CD8-positive, alpha-beta memory T cell (primary cell): ENCODE data around the gene OR13A1. TPM values are rescaled to one million over a fixed set of nuclear protein-coding genes. Genes with fewer than 3 reads are reported as not detected.
"Not testable (repeated sequence)": the region's sequence is repeated elsewhere in the genome, so short reads cannot be mapped to it uniquely, and the experiment has no call there.

Experiments used
- CTCF ChIA-PET: fragments of 350-600 bp; sonication (Branson Sonifier 250); formaldehyde crosslinking; loops from one replicate; lab custom pipeline; 2021; ENCODE audit warnings: antibody characterized with exemption; lab: Charles Lee
- POLR2A ChIA-PET: fragments of 350-600 bp; sonication (Branson Sonifier 250); formaldehyde crosslinking; loops from one replicate; lab custom pipeline; 2021; ENCODE audit warnings: antibody characterized with exemption; lab: Charles Lee
- DNase-seq, 5 donors: peaks; one replicate each; pipeline versions ENCODE4 v3.0.0 to v3.0.0-alpha.2; 2020 to 2022; ENCODE audit warnings: mixed read lengths in 1 of 5
- H3K27ac ChIP-seq: one replicate; pipeline ENCODE4 v1.7.0; 2013; ENCODE audit warnings: low read depth, mild to moderate bottlenecking, low read length, moderate library complexity
- H3K27me3 ChIP-seq: 2 replicates; pipeline ENCODE4 v1.7.0; 2013; ENCODE audit warnings: low read length, mild to moderate bottlenecking; ENCODE audit not compliant: insufficient read depth, poor library complexity, severe bottlenecking
- H3K36me3 ChIP-seq: 2 replicates; pipeline ENCODE4 v1.7.0; 2013; ENCODE audit warnings: mild to moderate bottlenecking, low read length, moderate library complexity; ENCODE audit not compliant: insufficient read depth
- H3K4me1 ChIP-seq: 2 replicates; pipeline ENCODE4 v1.7.0; 2013; ENCODE audit warnings: mild to moderate bottlenecking, low read length, moderate library complexity; ENCODE audit not compliant: insufficient read depth
- H3K4me3 ChIP-seq: 2 replicates; pipeline ENCODE4 v1.7.0; 2013; ENCODE audit warnings: mild to moderate bottlenecking, low read length
- H3K9me3 ChIP-seq: 2 replicates; pipeline ENCODE4 v1.7.0; 2013; ENCODE audit warnings: mild to moderate bottlenecking, low read length
- H3K27ac Mint-ChIP-seq, 8 donors: one replicate each; pipeline ENCODE4 v1.8.0; 2020 to 2021; ENCODE audit warnings: mixed read lengths in 8 of 8, mild to moderate bottlenecking in 6 of 8, inconsistent platforms in 3 of 8, moderate library complexity in 3 of 8
- H3K27me3 Mint-ChIP-seq, 2 donors: one replicate each; pipeline ENCODE4 v1.8.0; 2020 to 2021; ENCODE audit warnings: mixed read lengths in 2 of 2, mild to moderate bottlenecking in 1 of 2, moderate library complexity in 1 of 2
- H3K36me3 Mint-ChIP-seq, 3 donors: one replicate each; pipeline ENCODE4 v1.8.0; 2020 to 2021; ENCODE audit warnings: mixed read lengths in 3 of 3, inconsistent platforms in 1 of 3, mild to moderate bottlenecking in 1 of 3
- H3K4me1 Mint-ChIP-seq, 3 donors: one replicate each; pipeline ENCODE4 v1.8.0; 2020 to 2021; ENCODE audit warnings: mixed read lengths in 3 of 3, inconsistent platforms in 1 of 3, mild to moderate bottlenecking in 1 of 3
- H3K4me3 Mint-ChIP-seq, 7 donors: one replicate each; pipeline ENCODE4 v1.8.0; 2020 to 2021; ENCODE audit warnings: mixed read lengths in 7 of 7, mild to moderate bottlenecking in 6 of 7, moderate library complexity in 4 of 7, inconsistent platforms in 2 of 7
- H3K9me3 Mint-ChIP-seq, 5 donors: one replicate each; pipeline ENCODE4 v1.8.0; 2020 to 2022; ENCODE audit warnings: mixed read lengths in 5 of 5, mild to moderate bottlenecking in 3 of 5, moderate library complexity in 2 of 5, inconsistent platforms in 1 of 5
- polyA plus RNA-seq: library from polyadenylated mRNA; unstranded; fragments of 300-500 nt; fragmentation: Illumina TruSeq; gene quantifications from one replicate; pipeline ENCODE4 v1.2.3, GENCODE V29; 2021
- total RNA-seq, 2 experiments: library from RNA; stranded (reverse); gene quantifications; one replicate each; pipeline ENCODE4 v1.2.3, GENCODE V29; 2021

The OR13A1 gene
- total and polyA plus RNA-seq, 3 experiments from 2014 or later: 0.29 TPM; not detected in 2

GRCh38 chr10:45278860-45279498 is 36.4 kb downstream of the OR13A1 start:
- no peak overlapping the region for H3K27ac ChIP-seq
- ChIA-PET POLR2A (no interaction called here), CTCF (no interaction called here)
- Mint-ChIP-seq H3K4me3 (no peak overlapping the region), H3K9me3 (no peaks in the 10 kb centered on the region), H3K4me1 (no peaks in the 10 kb centered on the region), H3K27ac (no peak overlapping the region), H3K36me3 (no peaks in the 10 kb centered on the region), H3K27me3 (peaks cover 0 to 16% of the 10 kb centered on the region in 2 donors)
- H3K9me3 ChIP-seq: no peaks in the 10 kb centered on the region
- no peaks in the 10 kb centered on the region for H3K27me3 ChIP-seq
- H3K4me1 ChIP-seq: no peaks in the 10 kb centered on the region
- no peaks in the 10 kb centered on the region for H3K36me3 ChIP-seq
- no peak overlapping the region for H3K4me3 ChIP-seq
- DNase-seq: no peak

DNA sequence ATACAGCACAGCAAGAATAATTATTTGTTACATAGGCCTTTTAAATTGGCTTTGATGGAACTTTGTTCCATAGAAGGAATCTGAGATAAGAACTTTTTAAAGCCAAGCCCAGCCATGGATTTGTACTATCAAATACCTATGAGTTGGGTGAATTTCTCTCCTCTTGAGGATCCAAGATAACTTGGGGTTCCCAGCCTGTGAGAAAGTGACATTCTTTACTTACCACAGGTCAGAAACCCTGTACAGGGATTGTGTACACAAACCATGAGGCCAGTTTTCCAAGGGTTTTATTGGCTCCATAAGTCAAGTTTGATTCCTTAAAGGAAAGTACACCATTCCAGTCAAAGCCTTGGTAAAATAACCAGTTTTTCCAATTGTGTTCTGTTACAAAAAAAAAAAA is 39.3 kb downstream of the OR13A1 start:
- H3K4me3 ChIP-seq, H3K4me3 Mint-ChIP-seq, DNase-seq, H3K36me3 Mint-ChIP-seq, H3K9me3 ChIP-seq, H3K9me3 Mint-ChIP-seq, H3K27me3 Mint-ChIP-seq, H3K27me3 ChIP-seq, H3K27ac ChIP-seq, H3K36me3 ChIP-seq, CTCF ChIA-PET, H3K4me1 ChIP-seq, H3K27ac Mint-ChIP-seq, POLR2A ChIA-PET, H3K4me1 Mint-ChIP-seq: not testable (repeated sequence)

DNA sequence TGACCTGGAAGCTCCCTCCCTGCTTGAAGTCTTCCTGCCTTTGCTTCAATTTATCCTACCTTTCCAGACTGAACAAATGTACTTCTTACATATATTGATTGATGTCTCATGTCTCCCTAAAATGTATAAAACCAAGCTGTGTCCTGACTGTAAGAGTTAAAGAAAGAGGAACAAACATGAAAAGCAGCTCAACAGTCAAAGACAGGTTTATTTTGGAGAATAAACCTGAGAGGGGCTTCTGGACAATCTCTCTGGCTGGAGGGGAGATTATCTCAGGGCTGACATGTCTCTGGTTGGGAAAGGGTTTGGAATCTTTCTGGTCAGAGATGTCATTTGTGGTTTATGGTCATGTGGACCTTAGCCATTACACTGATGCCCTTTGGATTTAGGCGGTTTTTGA is 41.0 kb downstream of the OR13A1 start:
- peaks cover 3 to 5% of the 10 kb centered on the region in 2 donors for H3K27me3 Mint-ChIP-seq
- POLR2A ChIA-PET: no interaction called here
- H3K27ac Mint-ChIP-seq: no peak overlapping the region
- Histone ChIP-seq H3K9me3 (no peaks in the 10 kb centered on the region), H3K4me1 (no peaks in the 10 kb centered on the region), H3K4me3 (no peak overlapping the region), H3K27ac (no peak overlapping the region), H3K27me3 (no peaks in the 10 kb centered on the region), H3K36me3 (no peaks in the 10 kb centered on the region)
- CTCF ChIA-PET: no interaction called here
- H3K4me3 Mint-ChIP-seq: no peak overlapping the region
- no peaks in the 10 kb centered on the region for H3K4me1 Mint-ChIP-seq
- DNase-seq: no peak
- peaks cover 0 to 5% (median 0%) of the 10 kb centered on the region in 5 donors for H3K9me3 Mint-ChIP-seq
- H3K36me3 Mint-ChIP-seq: no peaks in the 10 kb centered on the region

DNA sequence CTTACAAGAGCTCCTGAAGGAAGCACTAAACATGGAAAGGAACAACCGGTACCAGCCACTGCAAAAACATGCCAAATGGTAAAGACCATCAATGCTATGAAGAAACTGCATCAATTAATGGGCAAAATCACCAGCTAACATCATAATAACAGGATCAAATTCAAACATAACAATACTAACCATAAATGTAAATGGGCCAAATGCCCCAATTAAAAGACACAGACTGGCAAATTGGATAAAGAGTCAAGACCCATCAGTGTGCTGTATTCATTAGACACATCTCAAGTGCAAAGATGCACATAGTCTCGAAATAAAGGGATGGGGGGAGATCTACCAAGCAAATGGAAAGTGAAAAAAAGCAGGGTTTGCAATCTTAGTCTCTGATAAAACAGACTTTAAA is 47.6 kb downstream of the OR13A1 start:
- H3K4me3 Mint-ChIP-seq, H3K9me3 ChIP-seq, H3K27me3 ChIP-seq, H3K4me1 Mint-ChIP-seq, H3K4me3 ChIP-seq, H3K27ac Mint-ChIP-seq, H3K4me1 ChIP-seq, POLR2A ChIA-PET, H3K9me3 Mint-ChIP-seq, H3K36me3 Mint-ChIP-seq, H3K36me3 ChIP-seq, DNase-seq, H3K27ac ChIP-seq, CTCF ChIA-PET: not testable (repeated sequence)
- H3K27me3 Mint-ChIP-seq: peaks cover 17 to 55% of the 10 kb centered on the region in 2 donors

DNA sequence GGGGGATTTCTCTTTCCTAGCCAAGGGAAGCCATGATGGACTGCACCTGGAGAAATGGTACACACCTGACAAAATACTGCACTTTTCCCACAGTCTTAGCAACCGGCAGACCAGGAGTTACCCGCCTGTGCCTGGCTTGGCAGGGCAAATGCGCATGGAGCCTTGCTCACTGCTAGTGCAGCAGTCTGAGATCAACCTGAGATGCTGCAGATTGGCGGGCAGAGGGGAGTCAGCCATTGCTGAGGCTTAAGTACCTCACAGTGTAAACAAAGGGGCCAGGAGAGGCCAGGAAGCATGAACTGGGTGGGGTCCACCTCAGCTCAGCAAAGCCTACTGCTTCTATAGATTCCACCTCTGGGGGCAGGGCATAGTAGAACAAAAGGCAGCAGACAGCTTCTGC is 49.4 kb downstream of the OR13A1 start:
- Mint-ChIP-seq H3K36me3 (peaks cover 0 to 4% (median 0%) of the 10 kb centered on the region in 3 donors), H3K27ac (no peak overlapping the region), H3K4me1 (no peaks in the 10 kb centered on the region), H3K4me3 (no peak overlapping the region), H3K9me3 (peaks cover 0 to 7% (median 2%) of the 10 kb centered on the region in 5 donors), H3K27me3 (peaks cover 22 to 67% of the 10 kb centered on the region in 2 donors)
- DNase-seq: no peak
- no peaks in the 10 kb centered on the region for H3K27me3 ChIP-seq
- H3K27ac ChIP-seq: no peak overlapping the region
- no peak overlapping the region for H3K4me3 ChIP-seq
- ChIA-PET POLR2A (no interaction called here), CTCF (interaction anchor here (2.3 kb wide), 1 partner anchor 16 kb away, joined by 5 read pairs; no protein-coding TSS in a partner anchor)
- no peaks in the 10 kb centered on the region for H3K4me1 ChIP-seq
- no peaks in the 10 kb centered on the region for H3K9me3 ChIP-seq
- H3K36me3 ChIP-seq: no peaks in the 10 kb centered on the region

DNA sequence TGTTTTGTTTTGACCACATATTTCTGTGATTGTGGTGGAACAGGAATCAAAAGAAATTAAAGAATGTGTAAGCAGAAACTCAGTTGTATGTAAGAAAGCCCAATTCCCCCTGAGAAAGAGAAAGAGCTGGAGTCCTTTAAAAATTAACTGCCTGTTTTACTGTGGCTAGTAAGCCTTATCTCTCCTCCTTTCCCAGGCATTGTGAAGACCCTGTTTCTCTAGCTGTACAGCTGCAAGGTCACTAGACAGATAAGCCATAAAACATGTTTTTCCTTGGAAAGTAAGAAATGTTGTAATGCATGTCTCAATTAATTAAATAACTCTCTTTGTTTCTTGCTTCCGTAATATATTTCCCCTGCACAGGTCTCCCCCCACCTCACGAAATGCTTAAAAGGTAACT is 53.5 kb downstream of the OR13A1 start:
- Histone ChIP-seq H3K27me3 (no peaks in the 10 kb centered on the region), H3K27ac (peak overlapping the region; percentile 43), H3K4me3 (no peak overlapping the region), H3K36me3 (no peaks in the 10 kb centered on the region), H3K4me1 (no peaks in the 10 kb centered on the region), H3K9me3 (no peaks in the 10 kb centered on the region)
- Mint-ChIP-seq H3K36me3 (no peaks in the 10 kb centered on the region), H3K4me3 (no peak overlapping the region), H3K27me3 (peaks cover 14 to 49% of the 10 kb centered on the region in 2 donors), H3K4me1 (no peaks in the 10 kb centered on the region), H3K9me3 (peaks cover 0 to 7% (median 0%) of the 10 kb centered on the region in 5 donors), H3K27ac (no peak overlapping the region)
- DNase-seq: no peak
- POLR2A ChIA-PET: no interaction called here
- CTCF ChIA-PET: no interaction called here

DNA sequence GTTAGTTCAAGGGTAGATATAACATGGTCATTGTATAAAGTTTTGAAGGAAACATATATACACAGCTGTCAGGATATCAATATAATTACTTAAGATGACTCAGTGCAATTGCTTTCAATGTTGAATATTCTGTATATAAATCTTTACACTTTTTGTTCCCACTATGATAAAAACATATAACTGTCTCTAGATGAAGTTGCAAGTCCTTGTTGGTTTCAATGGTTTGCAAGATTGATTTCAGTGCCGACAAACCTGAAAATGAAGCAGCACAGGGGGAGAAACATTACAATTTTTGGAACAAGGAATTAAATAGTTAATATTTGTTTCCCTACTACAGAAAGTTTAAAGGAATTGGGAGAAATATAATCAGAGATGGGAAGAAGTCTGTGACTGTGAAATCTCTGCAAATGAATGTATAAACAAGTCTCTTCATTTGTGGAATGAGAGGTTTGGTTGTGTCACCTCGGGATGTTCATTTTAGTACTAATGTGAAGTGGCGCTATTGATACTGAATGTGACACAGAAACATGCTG is 54.1 kb downstream of the OR13A1 start:
- H3K27ac ChIP-seq: peak overlapping the region; percentile 43
- H3K27me3 Mint-ChIP-seq: peaks cover 12 to 46% of the 10 kb centered on the region in 2 donors
- no peaks in the 10 kb centered on the region for H3K4me1 Mint-ChIP-seq
- no peak overlapping the region for H3K27ac Mint-ChIP-seq
- no peaks in the 10 kb centered on the region for H3K36me3 ChIP-seq
- H3K36me3 Mint-ChIP-seq: no peaks in the 10 kb centered on the region
- H3K27me3 ChIP-seq: no peaks in the 10 kb centered on the region
- H3K4me1 ChIP-seq: no peaks in the 10 kb centered on the region
- H3K4me3 Mint-ChIP-seq: no peak overlapping the region
- H3K9me3 Mint-ChIP-seq: peaks cover 0 to 7% (median 0%) of the 10 kb centered on the region in 5 donors
- no peak overlapping the region for H3K4me3 ChIP-seq
- ChIA-PET CTCF (no interaction called here), POLR2A (no interaction called here)
- no peaks in the 10 kb centered on the region for H3K9me3 ChIP-seq
- DNase-seq: no peak

- H3K27ac Mint-ChIP-seq, H3K9me3 Mint-ChIP-seq, H3K36me3 ChIP-seq, H3K4me1 Mint-ChIP-seq, CTCF ChIA-PET, POLR2A ChIA-PET, H3K9me3 ChIP-seq, H3K27me3 ChIP-seq, H3K27ac ChIP-seq, H3K4me3 ChIP-seq, H3K4me1 ChIP-seq, DNase-seq, H3K36me3 Mint-ChIP-seq, H3K4me3 Mint-ChIP-seq: not testable (repeated sequence)
- peaks cover 12 to 45% of the 10 kb centered on the region in 2 donors for H3K27me3 Mint-ChIP-seq
Observed at GRCh38 chr10:45260635-45261034, 54.8 kb downstream of the OR13A1 start.
